Adrenal gland (tissue), 12 donors: ENCODE data around the gene CRACR2B. TPM values are rescaled to one million over a fixed set of nuclear protein-coding genes. Genes with fewer than 3 reads are reported as not detected.
A peak's percentile ranks its signal among the peaks of the same experiment; 100 is the strongest.

Source experiments
- DNase-seq, 7 donors: peaks; one replicate each; pipeline ENCODE4 v3.0.0-alpha.2; 2019 to 2020
- H3K27ac ChIP-seq, 5 donors: fragments of 200-600 bp; sonication (generic) in 4 of 5; 1 replicate in 3 of 5; 2 replicates in 2 of 5; pipeline versions ENCODE4 v1.5.1 to v1.8.0; 2016 to 2020; ENCODE audit warnings: mild to moderate bottlenecking in 1 of 5
- H3K27me3 ChIP-seq: fragments of 200-600 bp; 2 replicates; pipeline ENCODE4 v1.8.0; 2021
- H3K36me3 ChIP-seq, 2 donors: fragments of 200-600 bp; replicated peaks in 1 of 2; 1 replicate in 1 of 2; 2 replicates in 1 of 2; pipeline versions ENCODE4 v1.5.1 to v1.8.0; 2018 to 2022
- H3K4me1 ChIP-seq, 2 donors: fragments of 200-600 bp; replicated peaks in 1 of 2; 1 replicate in 1 of 2; 2 replicates in 1 of 2; pipeline versions ENCODE4 v1.5.1 to v1.8.0; 2018 to 2021
- H3K4me3 ChIP-seq, 4 donors: fragments of 200-600 bp; sonication (generic) in 3 of 4; one replicate each; pipeline ENCODE4 v1.5.1; 2016 to 2018
- H3K9me3 ChIP-seq, 3 donors: fragments of 200-600 bp; sonication (generic) in 1 of 3; replicated peaks in 1 of 3; 1 replicate in 2 of 3; 2 replicates in 1 of 3; pipeline versions ENCODE4 v1.5.1 to v1.8.0; 2016 to 2021
- CTCF ChIP-seq, 6 experiments: fragments of 450-650 bp in 4 of 6; fragments of 200-600 bp in 2 of 6; sonication (generic) in 1 of 6; IDR thresholded peaks; 1 replicate in 5 of 6; 2 replicates in 1 of 6; pipeline versions ENCODE4 v1.5.1 to v1.8.0; 2016 to 2021; ENCODE audit warnings: antibody characterized with exemption in 6 of 6, mild to moderate bottlenecking in 2 of 6, moderate library complexity in 1 of 6
- POLR2A ChIP-seq, 2 donors: fragments of 450-650 bp; IDR thresholded peaks; one replicate each; pipeline ENCODE4 v1.6.1; 2017; ENCODE audit warnings: antibody characterized with exemption in 2 of 2, mild to moderate bottlenecking in 2 of 2, moderate library complexity in 1 of 2
- WGBS, 4 donors: extraction: QIAGEN DNeasy Blood & Tissue Kit in 2 of 4; methylation state at CpG; one replicate each; pipeline versions ENCODE4 v1.1.5 to v1.1.7; 2013 to 2017; 5-methylcytosine and 5-hydroxymethylcytosine counted together
- intact Hi-C, 2 donors: fragments of 100-400 bp; cut with DNase I; formaldehyde crosslinking; loops; one replicate each; pipeline versions ENCODE4 v1.14.1 to v1.15.0; 2022 to 2023
- polyA plus RNA-seq, 3 donors: library from polyadenylated mRNA; stranded (reverse); fragments of 200-250 nt in 2 of 3; fragments of 350-450 nt in 1 of 3; fragmentation: Illumina TruSeq in 1 of 3; extraction: RNeasy Lipid Tissue Mini Kit (QIAGEN cat#74804) in 1 of 3; gene quantifications; one replicate each; pipeline ENCODE4 v1.2.3, GENCODE V29; 2013 to 2014
- total RNA-seq, 9 donors: library from RNA; depleted of rRNA in 4 of 9; stranded (reverse); fragments of >200 nt in 4 of 9; fragments of 120-200 nt in 1 of 9; fragmentation: NEBNext Ultra II Directional in 1 of 9; extraction: Animal tissue kit (Norgen Biotek cat#: 25700) in 1 of 9; gene quantifications; one replicate each; pipeline versions ENCODE4 v1.1.0 to v1.2.4, GENCODE V29; 2013 to 2023
- donor health status: healthy with polysubstance abuse.
- donor health status: Bipolar disorder and iron deficiency.
- donor health status: DM: yes; HTN: yes; CAD: no.
- donor health status: DM: no; HTN: no; CAD: no.
- donor health status: DM: no; HTN: no; CAD: no.
- donor health status: DM: yes; HTN: yes; CAD: no.

Gene CRACR2B
- total and polyA plus RNA-seq, 12 donors: 1.0 to 91.3 (median 15.6) TPM

- Histone ChIP-seq H3K9me3 (no peaks in the 10 kb centered on the region), H3K4me1 (peaks cover 0 to 19% of the 10 kb centered on the region in 2 donors), H3K4me3 (no peak overlapping the region), H3K27ac (no peak overlapping the region), H3K27me3 (no peaks in the 10 kb centered on the region), H3K36me3 (no peaks in the 10 kb centered on the region)
- 76 to 88% (median 84%) methylated on average over 18 to 27 of the region's 27 CpGs for WGBS, 4 donors
- TF ChIP-seq CTCF (IDR thresholded peaks at IDR 0.05): no peak
- intact Hi-C loops: no loop called here
- no peak for DNase-seq
Measured at GRCh38 chr11:858053-858761, 30.5 kb downstream of the CRACR2B start.

- 83 to 87% (median 86%) methylated on average over 25 to 37 of the region's 37 CpGs for WGBS, 4 donors
Measured at GRCh38 chr11:858762-859339, 31.1 kb downstream of the CRACR2B start.

GRCh38 chr11:859394-860131, 31.8 kb downstream of the CRACR2B start:
- no peaks in the 10 kb centered on the region for H3K36me3 ChIP-seq
- peaks cover 0 to 19% of the 10 kb centered on the region in 2 donors for H3K4me1 ChIP-seq
- peak in 6 of 7 donors; percentile 76 to 90 (median 84) for DNase-seq
- H3K9me3 ChIP-seq: no peaks in the 10 kb centered on the region
- intact Hi-C loops: loop anchor here in 1 of 2 donors (5.0 kb wide), 1 partner anchor 193 kb away; no protein-coding TSS in a partner anchor
- no peaks in the 10 kb centered on the region for H3K27me3 ChIP-seq
- TF ChIP-seq POLR2A (IDR thresholded peaks at IDR 0.05): no peak
- TF ChIP-seq CTCF (IDR thresholded peaks at IDR 0.05): no peak
- peak overlapping the region in 2 of 5 donors; percentile 41 to 59 for H3K27ac ChIP-seq
- H3K4me3 ChIP-seq: no peak overlapping the region
- WGBS, 4 donors: 18 to 55% (median 38%) methylated on average over 4 to 30 of the region's 31 CpGs

More at GRCh38 chr11:858762-859339, 31.1 kb downstream of the CRACR2B start:
- no peaks in the 10 kb centered on the region for H3K27me3 ChIP-seq
- no peak for TF ChIP-seq POLR2A (IDR thresholded peaks at IDR 0.05)
- H3K36me3 ChIP-seq: no peaks in the 10 kb centered on the region
- DNase-seq: no peak
- intact Hi-C loops: no loop called here
- H3K4me1 ChIP-seq: peaks cover 0 to 19% of the 10 kb centered on the region in 2 donors
- no peak overlapping the region for H3K27ac ChIP-seq
- no peak overlapping the region for H3K4me3 ChIP-seq
- H3K9me3 ChIP-seq: no peaks in the 10 kb centered on the region

GRCh38 chr11:860234-861104, 32.8 kb downstream of the CRACR2B start:
- TF ChIP-seq POLR2A (IDR thresholded peaks at IDR 0.05): no peak
- TF ChIP-seq CTCF (IDR thresholded peaks at IDR 0.05): no peak
- intact Hi-C loops: loop anchor here in 1 of 2 donors (5.0 kb wide), 1 partner anchor 192 kb away; no protein-coding TSS in a partner anchor
- 76 to 89% (median 78%) methylated on average over 9 to 21 of the region's 21 CpGs for WGBS, 4 donors
- peak overlapping the region in 2 of 5 donors; percentile 41 to 59 for H3K27ac ChIP-seq
- no peak for DNase-seq
- H3K4me3 ChIP-seq: no peak overlapping the region
- no peaks in the 10 kb centered on the region for H3K9me3 ChIP-seq
- H3K36me3 ChIP-seq: no peaks in the 10 kb centered on the region
- no peaks in the 10 kb centered on the region for H3K27me3 ChIP-seq
- peaks cover 0 to 19% of the 10 kb centered on the region in 2 donors for H3K4me1 ChIP-seq
